Measurements from ENCODE around the gene MAML3.

DNA sequence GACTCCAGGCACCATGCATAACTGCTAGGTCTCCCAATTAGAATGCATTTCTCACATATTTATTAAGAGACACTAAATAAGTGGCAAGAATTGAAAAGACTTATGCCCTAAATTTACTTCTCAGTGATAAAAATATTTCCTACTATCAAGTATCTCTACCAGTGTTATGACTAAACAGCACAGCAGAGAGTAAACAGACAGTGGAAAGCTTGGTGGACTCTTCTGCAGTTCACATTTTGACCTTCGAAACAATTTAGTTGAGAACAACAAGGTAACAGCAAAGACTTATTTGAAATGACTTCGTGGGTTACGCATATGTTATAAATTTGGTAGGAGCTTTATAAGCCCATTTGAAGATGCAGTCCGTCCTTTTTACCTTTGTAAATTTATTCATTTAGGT lies 16.3 kb upstream of the MAML3 start:
- no peak for TF ChIP-seq POLR2AphosphoS5 (IDR thresholded peaks at IDR 0.05; ENCODE audit: low read depth, low read length)
- no peak for TF ChIP-seq POLR2A (IDR thresholded peaks at IDR 0.05; ENCODE audit: low read depth, low read length)
- no peak for TF ChIP-seq TAF1 (IDR thresholded peaks at IDR 0.05; ENCODE audit: low read depth, low read length)
- TF ChIP-seq SPI1 (IDR thresholded peaks at IDR 0.05; ENCODE audit: low read depth, low read length) = no peak
- TF ChIP-seq POU2F2 (IDR thresholded peaks at IDR 0.05; ENCODE audit: low read depth, low read length) = no peak

Data from GM12891 (cell line).